Muscle layer of colon (tissue), 2 donors: ENCODE data around the gene SMAD7.

Source experiments
- H3K27ac ChIP-seq: one replicate; pipeline ENCODE4 v1.7.0; 2013; ENCODE audit warnings: low read depth, mild to moderate bottlenecking, low read length, moderate library complexity
- H3K27me3 ChIP-seq, 2 donors: one replicate each; pipeline ENCODE4 v1.7.0; 2013; ENCODE audit warnings: low read length in 2 of 2, mild to moderate bottlenecking in 2 of 2; ENCODE audit not compliant: insufficient read depth in 2 of 2, control insufficient read depth in 1 of 2
- H3K36me3 ChIP-seq: one replicate; pipeline ENCODE4 v1.7.0; 2013; ENCODE audit warnings: mild to moderate bottlenecking, low read length; ENCODE audit not compliant: insufficient read depth
- H3K4me1 ChIP-seq: one replicate; pipeline ENCODE4 v1.7.0; 2013; ENCODE audit warnings: mild to moderate bottlenecking, low read length; ENCODE audit not compliant: insufficient read depth
- H3K4me3 ChIP-seq, 2 donors: one replicate each; pipeline ENCODE4 v1.7.0; 2013; ENCODE audit warnings: low read length in 2 of 2, low read depth in 1 of 2, mild to moderate bottlenecking in 1 of 2, moderate library complexity in 1 of 2
- H3K9ac ChIP-seq: one replicate; pipeline ENCODE4 v1.7.0; 2013; ENCODE audit warnings: low read length
- H3K9me3 ChIP-seq: one replicate; pipeline ENCODE4 v1.7.0; 2013; ENCODE audit warnings: mild to moderate bottlenecking, low read length
- donor health status: abdominal sarcoma.
- donor health status: Adenocarcinoma of cecum.

Gene SMAD7, protein sequence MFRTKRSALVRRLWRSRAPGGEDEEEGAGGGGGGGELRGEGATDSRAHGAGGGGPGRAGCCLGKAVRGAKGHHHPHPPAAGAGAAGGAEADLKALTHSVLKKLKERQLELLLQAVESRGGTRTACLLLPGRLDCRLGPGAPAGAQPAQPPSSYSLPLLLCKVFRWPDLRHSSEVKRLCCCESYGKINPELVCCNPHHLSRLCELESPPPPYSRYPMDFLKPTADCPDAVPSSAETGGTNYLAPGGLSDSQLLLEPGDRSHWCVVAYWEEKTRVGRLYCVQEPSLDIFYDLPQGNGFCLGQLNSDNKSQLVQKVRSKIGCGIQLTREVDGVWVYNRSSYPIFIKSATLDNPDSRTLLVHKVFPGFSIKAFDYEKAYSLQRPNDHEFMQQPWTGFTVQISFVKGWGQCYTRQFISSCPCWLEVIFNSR

DNA sequence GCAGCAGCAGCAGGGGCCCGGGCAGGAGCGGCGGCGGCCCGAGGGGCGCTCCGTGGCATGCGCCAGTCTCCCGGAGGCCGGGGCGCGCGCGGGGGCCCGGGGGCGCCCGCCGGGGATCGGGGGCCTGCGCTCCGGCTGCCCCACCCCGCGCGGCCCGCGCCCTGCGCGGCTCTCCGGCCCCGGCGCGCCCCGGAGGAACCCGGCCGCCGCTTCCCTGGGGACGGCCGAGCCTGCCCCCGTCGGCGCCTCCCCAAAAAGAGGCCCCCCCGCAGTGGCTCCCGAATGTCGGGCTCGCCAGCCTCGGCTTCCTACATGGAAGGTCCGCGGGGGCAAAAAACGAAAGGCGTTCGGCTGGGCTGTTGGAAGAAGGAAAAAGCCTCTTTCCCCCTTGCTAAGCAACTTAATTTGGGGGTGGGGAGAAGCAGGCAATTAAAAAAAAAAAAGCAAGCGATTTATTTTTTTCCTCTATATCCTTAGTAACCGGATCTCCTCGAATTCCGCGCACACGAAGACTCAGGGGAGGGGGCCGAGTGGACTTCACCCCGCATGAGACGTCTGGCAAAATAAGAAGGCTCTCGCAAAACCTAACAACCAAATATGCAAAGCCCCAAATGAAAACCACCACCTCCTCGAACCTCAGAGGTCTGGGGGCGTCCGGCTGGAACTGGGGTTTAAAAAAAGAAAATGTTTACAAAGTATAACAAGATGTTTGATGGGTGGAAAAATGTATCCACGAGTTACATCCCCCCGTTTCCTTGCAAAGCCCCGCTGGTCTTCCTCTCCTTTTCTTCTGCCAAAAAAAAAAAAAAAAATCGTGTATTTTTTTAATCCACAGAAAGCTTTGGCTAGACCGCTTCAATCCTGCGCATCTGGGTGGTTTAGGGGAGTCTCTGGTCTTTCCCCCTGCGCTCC is at the start of gene SMAD7:
TSS of gene SMAD7 (minus strand) at position 430 of the 912 bp plus-strand sequence. CDS start 541 bp downstream, outside the sequence.
- Histone ChIP-seq H3K27me3 (no peaks in the 10 kb centered on the region), H3K4me1 (peaks cover 40% of the 10 kb centered on the region), H3K27ac (peak within 1 kb of the TSS; percentile 94), H3K4me3 (peak within 1 kb of the TSS; percentile 92 to 99), H3K9me3 (no peaks in the 10 kb centered on the region), H3K9ac (peak within 1 kb of the TSS; percentile 64), H3K36me3 (no peaks in the 10 kb centered on the region)

DNA sequence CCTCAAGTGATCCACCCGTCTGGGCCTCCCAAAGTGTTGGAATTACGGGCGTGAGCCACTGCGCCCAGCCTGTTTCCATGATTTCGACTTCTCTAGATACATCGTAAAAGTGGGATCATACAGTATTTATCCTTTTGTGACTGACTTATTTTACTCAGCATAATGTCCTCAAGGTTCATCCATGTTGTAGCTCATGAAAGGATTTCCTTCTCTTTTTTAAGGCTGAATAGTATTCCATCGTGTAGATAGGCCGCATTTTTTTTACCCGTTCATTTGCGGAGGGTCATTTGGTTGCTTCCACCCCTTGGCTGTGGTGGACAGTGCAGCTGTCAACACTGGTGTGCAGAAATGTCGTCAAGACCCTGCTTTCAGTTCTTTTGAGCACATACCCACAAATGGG is 48.8 kb upstream of the SMAD7 start:
- Histone ChIP-seq H3K27me3 (no peaks in the 10 kb centered on the region), H3K27ac (no peak overlapping the region), H3K4me1 (peaks cover 28% of the 10 kb centered on the region)

DNA sequence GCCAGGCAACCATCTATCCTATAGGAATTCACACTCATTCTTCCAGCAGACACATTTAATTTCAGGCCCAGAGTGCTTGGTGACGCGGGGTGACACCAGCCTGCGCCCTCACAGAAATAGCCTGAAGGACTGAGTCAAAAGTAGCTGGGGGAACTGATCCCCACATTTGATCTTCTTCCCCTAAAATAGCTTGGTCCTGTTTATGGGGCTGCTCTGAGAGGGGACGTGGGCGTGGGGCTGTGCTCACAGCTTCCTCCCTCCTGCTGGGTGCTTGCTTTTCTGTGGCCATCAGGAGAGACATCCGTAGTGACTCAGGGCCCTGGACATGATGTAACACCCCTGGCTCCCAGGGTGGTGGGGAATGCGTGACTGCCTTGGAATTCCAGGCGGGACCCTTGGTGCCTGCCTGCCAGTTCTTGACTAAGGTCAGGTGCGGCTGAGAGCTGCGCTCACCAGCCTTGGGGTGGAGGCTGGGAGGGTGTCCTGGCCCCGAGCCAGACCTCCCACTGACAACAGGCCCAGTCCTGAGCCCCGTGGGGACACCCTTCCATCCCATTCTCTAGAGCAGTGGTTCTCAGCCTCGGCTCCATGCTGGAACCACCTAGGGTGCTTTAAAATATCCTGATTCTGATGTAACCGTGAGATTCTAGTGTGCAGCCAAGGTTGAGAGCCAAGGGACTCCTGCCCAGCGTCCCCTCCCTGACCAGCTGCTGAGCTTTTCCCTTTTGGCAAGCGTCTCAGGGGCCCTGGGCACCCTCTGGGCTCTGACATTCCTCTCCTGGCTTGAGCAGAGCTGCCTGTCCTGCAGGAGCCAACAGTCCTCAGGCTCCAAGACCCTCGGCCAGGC is 47.4 kb upstream of the SMAD7 start:
- Histone ChIP-seq H3K27me3 (no peaks in the 10 kb centered on the region), H3K9me3 (no peaks in the 10 kb centered on the region), H3K36me3 (no peaks in the 10 kb centered on the region), H3K27ac (peak overlapping the region; percentile 39), H3K9ac (no peak overlapping the region), H3K4me3 (no peak overlapping the region), H3K4me1 (peaks cover 40% of the 10 kb centered on the region)

More for the DNA sequence above, 48.8 kb upstream of the SMAD7 start:
- no peaks in the 10 kb centered on the region for H3K9me3 ChIP-seq
- H3K9ac ChIP-seq: no peak overlapping the region
- H3K4me3 ChIP-seq: no peak overlapping the region
- H3K36me3 ChIP-seq: no peaks in the 10 kb centered on the region

DNA sequence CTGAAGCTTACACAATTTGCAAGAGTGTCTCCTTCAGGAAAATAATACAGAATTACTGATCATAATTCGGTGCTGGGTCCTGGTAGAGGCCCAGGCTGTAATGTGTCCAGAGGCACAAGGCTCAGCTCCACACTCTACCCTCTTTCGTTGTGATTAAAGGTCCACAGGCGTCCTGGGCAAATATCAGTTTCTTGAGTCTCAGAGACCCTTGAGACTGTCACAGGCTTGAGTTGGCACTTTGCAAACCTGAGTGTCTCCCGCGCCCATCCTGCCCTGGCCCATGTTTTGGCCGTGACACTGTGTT is 46.9 kb upstream of the SMAD7 start:
- Histone ChIP-seq H3K27ac (no peak overlapping the region), H3K9me3 (no peaks in the 10 kb centered on the region), H3K4me3 (no peak overlapping the region), H3K9ac (no peak overlapping the region), H3K4me1 (peaks cover 43% of the 10 kb centered on the region), H3K27me3 (no peaks in the 10 kb centered on the region), H3K36me3 (no peaks in the 10 kb centered on the region)

DNA sequence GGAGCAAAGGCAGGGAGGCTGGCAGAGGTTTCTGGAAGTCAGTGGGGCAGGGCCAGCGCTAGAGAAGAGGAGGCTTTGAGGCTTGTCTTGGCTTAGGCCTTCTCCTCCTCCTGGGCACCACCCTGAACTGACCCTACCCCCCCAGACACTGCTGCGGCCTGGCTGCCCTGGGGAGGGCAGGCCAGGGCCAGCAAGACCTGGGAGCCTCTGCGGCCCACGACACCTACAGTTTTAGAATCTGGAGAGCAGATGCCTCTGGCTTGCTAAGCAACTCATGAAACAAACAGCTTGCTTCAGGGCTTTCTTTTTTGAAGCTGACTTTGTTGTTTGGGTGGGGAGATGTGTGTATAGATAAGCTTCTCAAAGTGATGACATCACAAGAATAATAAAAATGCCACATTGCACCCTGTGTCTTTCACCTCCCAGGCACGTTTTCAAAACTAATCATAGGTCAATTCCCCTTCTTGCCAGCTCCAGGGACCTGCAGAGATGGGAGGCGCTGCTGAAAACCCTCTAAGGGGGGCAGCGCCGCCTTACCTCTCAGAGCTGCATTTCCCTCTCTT is 46.2 kb upstream of the SMAD7 start:
- H3K27me3 ChIP-seq: no peaks in the 10 kb centered on the region
- H3K27ac ChIP-seq: no peak overlapping the region
- H3K4me3 ChIP-seq: no peak overlapping the region
- H3K9ac ChIP-seq: no peak overlapping the region
- no peaks in the 10 kb centered on the region for H3K36me3 ChIP-seq
- peaks cover 43% of the 10 kb centered on the region for H3K4me1 ChIP-seq
- no peaks in the 10 kb centered on the region for H3K9me3 ChIP-seq

DNA sequence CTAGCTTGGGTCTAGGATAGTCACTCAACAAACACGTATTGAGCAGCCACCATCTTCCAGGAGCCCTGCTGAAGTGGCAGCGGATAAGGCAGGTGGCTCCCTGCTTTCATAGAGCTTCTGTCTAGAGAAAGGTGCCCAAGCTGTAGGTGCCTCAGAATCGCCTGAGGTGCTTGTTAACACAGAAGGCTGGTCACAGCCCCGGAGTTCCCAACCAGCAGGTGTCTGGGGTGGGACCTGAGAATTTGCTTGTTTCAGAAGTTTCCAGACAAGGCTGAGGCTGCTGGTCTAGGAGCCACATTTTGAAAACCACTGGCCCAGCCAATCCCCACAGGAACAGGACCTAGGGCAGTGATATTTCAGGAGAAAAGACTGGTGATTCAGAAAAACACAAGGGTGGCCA is 45.3 kb upstream of the SMAD7 start:
- no peaks in the 10 kb centered on the region for H3K36me3 ChIP-seq
- no peaks in the 10 kb centered on the region for H3K27me3 ChIP-seq
- H3K4me3 ChIP-seq: no peak overlapping the region
- H3K9me3 ChIP-seq: no peaks in the 10 kb centered on the region
- H3K27ac ChIP-seq: no peak overlapping the region
- no peak overlapping the region for H3K9ac ChIP-seq
- peaks cover 43% of the 10 kb centered on the region for H3K4me1 ChIP-seq

DNA sequence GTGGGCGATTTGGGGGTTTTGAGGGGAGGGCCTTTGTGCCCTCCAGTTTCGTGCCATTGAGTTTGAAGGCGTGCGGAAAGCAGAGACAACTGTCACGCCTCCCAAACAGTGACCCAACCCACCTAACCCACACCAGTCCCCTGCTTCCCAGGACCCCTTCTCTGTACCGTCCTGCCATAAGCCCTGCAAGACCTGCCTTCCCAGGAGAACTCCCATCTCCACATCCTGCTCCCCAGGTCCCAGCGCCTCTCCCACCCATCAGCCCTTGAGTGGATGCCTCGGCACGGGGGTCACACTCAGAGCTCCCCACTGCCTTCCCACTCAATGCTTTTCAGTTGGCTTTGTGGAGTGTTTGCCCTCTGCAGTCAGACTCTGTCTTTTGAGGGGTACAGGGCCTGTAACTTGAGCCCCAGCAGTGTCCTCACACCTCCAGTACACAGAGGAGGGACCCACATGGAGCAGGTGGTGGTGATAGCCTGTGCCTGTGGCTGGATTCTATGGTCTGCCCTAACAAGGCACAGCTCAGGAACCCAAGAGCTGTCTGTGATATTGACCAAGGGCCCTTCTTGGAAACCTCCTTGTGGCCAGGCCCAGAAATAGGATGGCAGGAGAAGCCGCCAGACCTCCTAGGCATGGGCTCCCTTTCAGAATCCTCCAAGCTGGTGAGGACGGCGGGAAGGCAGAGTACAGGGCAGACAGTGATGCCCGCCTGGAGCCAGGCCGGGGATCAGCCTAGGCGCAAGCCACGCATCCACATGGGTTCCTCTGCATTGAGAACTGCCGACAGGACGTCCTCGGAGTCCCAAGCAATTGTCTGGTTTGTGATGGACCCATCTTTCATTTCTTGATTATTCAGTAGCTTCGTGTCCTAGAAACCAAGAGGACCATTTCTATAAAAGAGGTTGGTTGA is 44.4 kb upstream of the SMAD7 start:
- Histone ChIP-seq H3K4me1 (peaks cover 43% of the 10 kb centered on the region), H3K27ac (no peak overlapping the region), H3K4me3 (no peak overlapping the region), H3K9me3 (no peaks in the 10 kb centered on the region), H3K36me3 (no peaks in the 10 kb centered on the region), H3K9ac (no peak overlapping the region), H3K27me3 (no peaks in the 10 kb centered on the region)

DNA sequence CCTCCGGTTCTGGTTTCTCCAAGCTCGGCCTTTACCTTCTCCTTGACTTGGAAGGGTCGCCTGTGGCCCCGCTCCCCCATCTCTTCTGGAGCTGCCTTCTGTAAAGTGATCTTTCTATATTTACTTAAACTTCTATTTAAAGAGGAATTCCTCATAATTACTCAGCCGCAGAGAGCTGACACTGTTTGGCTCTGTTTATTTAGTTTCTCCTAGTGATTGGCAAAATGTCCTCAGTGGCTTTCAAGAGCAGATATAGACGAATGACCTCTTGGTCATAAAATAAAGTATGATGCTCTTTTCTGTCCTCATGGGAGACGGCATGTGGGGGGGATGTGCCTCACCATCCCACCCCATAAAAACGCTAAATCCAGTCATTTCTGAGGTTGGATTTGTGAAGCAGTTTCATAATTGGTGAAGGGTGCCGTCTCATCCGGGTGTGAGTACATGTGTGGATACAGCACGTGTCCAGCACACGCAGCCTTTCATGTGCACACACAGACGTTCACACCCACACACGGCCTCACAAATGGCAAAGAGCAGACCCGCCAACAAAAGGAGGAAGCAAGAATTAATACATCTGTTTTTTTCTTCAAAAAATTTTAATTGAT is 43.4 kb upstream of the SMAD7 start:
- Histone ChIP-seq H3K27ac (peak overlapping the region; percentile 60), H3K27me3 (no peaks in the 10 kb centered on the region), H3K4me1 (peaks cover 43% of the 10 kb centered on the region), H3K9ac (no peak overlapping the region), H3K9me3 (no peaks in the 10 kb centered on the region), H3K4me3 (no peak overlapping the region), H3K36me3 (no peaks in the 10 kb centered on the region)

DNA sequence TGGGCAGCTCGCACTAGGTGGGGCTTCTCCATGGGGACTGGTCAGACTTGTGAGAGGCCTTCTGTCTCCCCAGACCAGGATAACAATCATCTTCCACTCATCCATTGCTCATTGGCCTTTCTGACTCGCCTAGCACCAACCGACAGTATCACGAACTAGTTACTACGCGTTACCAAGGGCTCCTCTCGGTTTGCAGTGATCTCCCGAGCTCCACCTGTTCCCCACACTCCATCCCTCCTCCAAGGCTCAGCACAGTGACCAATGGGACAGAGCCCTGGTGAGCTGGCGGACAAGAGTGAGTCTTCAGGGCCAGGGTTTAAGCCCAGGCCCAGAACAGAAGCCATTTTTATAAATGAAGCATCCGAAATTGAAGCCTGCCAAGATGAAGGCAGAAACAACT is 42.8 kb upstream of the SMAD7 start:
- H3K27ac ChIP-seq: peak overlapping the region; percentile 60
- H3K27me3 ChIP-seq: no peaks in the 10 kb centered on the region
- H3K36me3 ChIP-seq: no peaks in the 10 kb centered on the region
- H3K4me1 ChIP-seq: peaks cover 41% of the 10 kb centered on the region
- no peak overlapping the region for H3K9ac ChIP-seq
- H3K9me3 ChIP-seq: no peaks in the 10 kb centered on the region
- no peak overlapping the region for H3K4me3 ChIP-seq
